Skin epidermis (tissue), 12 donors: Measurements from ENCODE around the gene ELMO1.

ENCODE experiments used
- H3K27ac ChIP-seq, 21 experiments: fragments of 200-600 bp; sonication (generic) in 11 of 21; one replicate each; pipeline ENCODE4 v1.5.0; 2020; ENCODE audit warnings: mild to moderate bottlenecking in 3 of 21, inconsistent platforms in 2 of 21, moderate library complexity in 2 of 21
- H3K4me3 ChIP-seq, 7 experiments: fragments of 200-600 bp; sonication (generic) in 2 of 7; one replicate each; pipeline ENCODE4 v1.5.0; 2020; ENCODE audit warnings: inconsistent platforms in 2 of 7, mild to moderate bottlenecking in 2 of 7, moderate library complexity in 1 of 7

The ELMO1 gene

GRCh38 chr7:37065779-37066271 lies 382.8 kb downstream of the ELMO1 start:
- Histone ChIP-seq H3K4me3 (no peak overlapping the region), H3K27ac (no peak overlapping the region)

- Histone ChIP-seq H3K4me3 (no peak overlapping the region), H3K27ac (no peak overlapping the region)
Observed at GRCh38 chr7:37062560-37062859, 386.2 kb downstream of the ELMO1 start.

GRCh38 chr7:37061849-37062559 lies 386.7 kb downstream of the ELMO1 start:
- H3K4me3 ChIP-seq = no peak overlapping the region
- no peak overlapping the region for H3K27ac ChIP-seq

GRCh38 chr7:37056234-37056912 lies 392.3 kb downstream of the ELMO1 start:
- H3K4me3 ChIP-seq = no peak overlapping the region

GRCh38 chr7:37054624-37055241 lies 393.9 kb downstream of the ELMO1 start:
- Histone ChIP-seq H3K27ac (no peak overlapping the region), H3K4me3 (no peak overlapping the region)

More at GRCh38 chr7:37056234-37056912, 392.3 kb downstream of the ELMO1 start:
- no peak overlapping the region for H3K27ac ChIP-seq

- no peak overlapping the region for H3K4me3 ChIP-seq
- no peak overlapping the region for H3K27ac ChIP-seq
Observed at GRCh38 chr7:37052705-37053104, 396.0 kb downstream of the ELMO1 start.

GRCh38 chr7:37050801-37051200 lies 397.9 kb downstream of the ELMO1 start:
- H3K27ac ChIP-seq = no peak overlapping the region
- H3K4me3 ChIP-seq = no peak overlapping the region

GRCh38 chr7:37048674-37049073 lies 400.0 kb downstream of the ELMO1 start:
- Histone ChIP-seq H3K27ac (no peak overlapping the region), H3K4me3 (no peak overlapping the region)

GRCh38 chr7:37047260-37047659 lies 401.4 kb downstream of the ELMO1 start:
- Histone ChIP-seq H3K4me3 (no peak overlapping the region), H3K27ac (no peak overlapping the region)

GRCh38 chr7:37046531-37047079 lies 402.1 kb downstream of the ELMO1 start:
- Histone ChIP-seq H3K27ac (no peak overlapping the region), H3K4me3 (no peak overlapping the region)

- Histone ChIP-seq H3K4me3 (no peak overlapping the region), H3K27ac (no peak overlapping the region)
Observed at GRCh38 chr7:37045681-37046179, 402.9 kb downstream of the ELMO1 start.

- H3K4me3 ChIP-seq = no peak overlapping the region
- H3K27ac ChIP-seq = no peak overlapping the region
Observed at GRCh38 chr7:37041461-37041860, 407.2 kb downstream of the ELMO1 start.

GRCh38 chr7:37040330-37040729 lies 408.3 kb downstream of the ELMO1 start:
- H3K4me3 ChIP-seq = no peak overlapping the region
- no peak overlapping the region for H3K27ac ChIP-seq

- Histone ChIP-seq H3K27ac (no peak overlapping the region), H3K4me3 (no peak overlapping the region)
Observed at GRCh38 chr7:37039131-37039749, 409.4 kb downstream of the ELMO1 start.

- H3K27ac ChIP-seq = no peak overlapping the region
- no peak overlapping the region for H3K4me3 ChIP-seq
Observed at GRCh38 chr7:37038706-37039105, 410.0 kb downstream of the ELMO1 start.

- no peak overlapping the region for H3K27ac ChIP-seq
Observed at GRCh38 chr7:37037286-37037685, 411.4 kb downstream of the ELMO1 start.

GRCh38 chr7:37035631-37036030 lies 413.0 kb downstream of the ELMO1 start:
- no peak overlapping the region for H3K27ac ChIP-seq
- no peak overlapping the region for H3K4me3 ChIP-seq

More at GRCh38 chr7:37037286-37037685, 411.4 kb downstream of the ELMO1 start:
- H3K4me3 ChIP-seq = no peak overlapping the region

- Histone ChIP-seq H3K4me3 (no peak overlapping the region), H3K27ac (no peak overlapping the region)
Observed at GRCh38 chr7:37033141-37033540, 415.5 kb downstream of the ELMO1 start.

- H3K4me3 ChIP-seq = no peak overlapping the region
- H3K27ac ChIP-seq = peak overlapping the region in 9 of 21 experiments; percentile 1 to 61 (median 39)
Observed at GRCh38 chr7:37032258-37032601, 416.4 kb downstream of the ELMO1 start.

GRCh38 chr7:37031571-37032257 lies 416.9 kb downstream of the ELMO1 start:
- H3K27ac ChIP-seq = peak overlapping the region in 9 of 21 experiments; percentile 1 to 66 (median 43)
- H3K4me3 ChIP-seq = no peak overlapping the region
